Muscle of leg (tissue), 11 donors: ENCODE results near the gene ZDHHC13. TPM values are rescaled to one million over a fixed set of nuclear protein-coding genes. Genes with fewer than 3 reads are reported as not detected.

Experiments
- DNase-seq: peaks from one replicate; pipeline ENCODE4 v3.0.0; 2013
- H3K27ac ChIP-seq: one replicate; pipeline ENCODE4 v1.5.1; 2013; ENCODE audit warnings: mild to moderate bottlenecking, low read length, control low read depth
- H3K27me3 ChIP-seq: one replicate; pipeline ENCODE4 v1.6.1; 2013; ENCODE audit warnings: low read length; ENCODE audit not compliant: control insufficient read depth, insufficient read depth
- H3K36me3 ChIP-seq: one replicate; pipeline ENCODE4 v1.6.1; 2013; ENCODE audit warnings: low read length; ENCODE audit not compliant: control insufficient read depth, insufficient read depth
- H3K4me1 ChIP-seq: one replicate; pipeline ENCODE4 v1.6.1; 2013; ENCODE audit warnings: low read length; ENCODE audit not compliant: control insufficient read depth, insufficient read depth
- H3K4me3 ChIP-seq: one replicate; pipeline ENCODE4 v1.5.1; 2013; ENCODE audit warnings: low read length, control low read depth
- H3K9me3 ChIP-seq: replicated peaks from 2 replicates; pipeline ENCODE4 v1.6.1; 2013; ENCODE audit warnings: low read depth, low read length; ENCODE audit not compliant: control insufficient read depth
- WGBS: methylation state at CpG from one replicate; pipeline ENCODE4 v1.1.5; 2013; ENCODE audit warnings: missing lambda C conversion rate; ENCODE audit not compliant: insufficient coverage; 5-methylcytosine and 5-hydroxymethylcytosine counted together
- polyA plus RNA-seq, 8 donors: library from polyadenylated mRNA; unstranded; fragments of 120-200 nt; gene quantifications; one replicate each; pipeline versions ENCODE4 v1.2.1 to v1.2.3, GENCODE V29; 2013; ENCODE audit warnings: inconsistent platforms in 1 of 8, low replicate concordance in 1 of 8; ENCODE audit not compliant: insufficient read length in 8 of 8, insufficient read depth in 1 of 8
- total RNA-seq: library from RNA; stranded (reverse); fragments of 120-200 nt; gene quantifications from one replicate; pipeline ENCODE4 v1.2.4, GENCODE V29; 2013

Gene ZDHHC13
- total and polyA plus RNA-seq, 9 donors = 5.9 to 8.1 (median 7.0) TPM

DNA sequence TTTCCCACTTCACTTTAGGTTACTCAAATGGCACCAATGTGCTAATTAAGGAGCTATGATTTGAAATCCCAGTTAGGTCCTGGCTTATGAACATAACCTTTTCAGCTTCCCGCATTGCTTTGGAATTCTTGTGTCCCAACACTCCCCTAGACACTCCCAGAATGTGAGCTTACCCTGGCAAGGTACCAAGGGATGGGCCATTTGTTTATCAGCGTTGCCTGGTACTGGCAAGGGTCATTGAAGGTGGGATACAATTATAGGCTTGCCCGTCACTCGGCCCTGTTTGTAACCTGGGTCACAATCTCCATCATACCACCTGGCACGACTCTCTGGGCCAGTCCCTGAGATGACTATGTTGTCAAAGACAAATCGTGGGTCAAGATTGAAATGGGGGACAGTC is 79.5 kb downstream of the ZDHHC13 start:
- peaks cover 9% of the 10 kb centered on the region for H3K36me3 ChIP-seq
- H3K9me3 ChIP-seq = no peaks in the 10 kb centered on the region
- WGBS = 89% methylated on average over 4 of the region's 6 CpGs
- peaks cover 31% of the 10 kb centered on the region for H3K4me1 ChIP-seq
- H3K27me3 ChIP-seq = no peaks in the 10 kb centered on the region
- DNase-seq = peak; percentile 74
- H3K4me3 ChIP-seq = no peak overlapping the region
- H3K27ac ChIP-seq = peak overlapping the region; percentile 69

DNA sequence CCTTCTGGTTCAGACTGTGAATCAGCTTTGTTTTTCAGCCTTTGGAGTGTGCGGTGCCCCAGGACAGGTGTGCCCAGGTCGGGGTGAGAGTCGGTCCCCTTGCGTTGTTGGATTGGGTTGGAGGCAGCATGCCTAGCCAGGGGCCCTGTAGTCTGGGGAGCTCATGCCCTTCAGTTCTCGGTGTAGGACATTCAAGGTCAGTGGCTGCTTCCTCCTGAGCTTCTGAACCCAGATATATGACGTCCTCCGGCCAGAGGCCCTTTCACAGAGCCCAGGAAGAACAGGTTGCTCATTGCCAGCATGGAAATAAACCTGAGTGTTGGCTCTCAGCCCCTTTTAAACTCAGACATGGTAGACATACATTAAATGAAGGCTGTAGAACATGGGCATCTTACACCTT is 82.1 kb downstream of the ZDHHC13 start:
- peak overlapping the region; percentile 43 for H3K4me3 ChIP-seq
- peaks cover 19% of the 10 kb centered on the region for H3K4me1 ChIP-seq
- H3K27me3 ChIP-seq = no peaks in the 10 kb centered on the region
- no peaks in the 10 kb centered on the region for H3K36me3 ChIP-seq
- no peaks in the 10 kb centered on the region for H3K9me3 ChIP-seq
- DNase-seq = peak; percentile 15
- peak overlapping the region; percentile 84 for H3K27ac ChIP-seq
- 98% methylated on average over 5 of the region's 7 CpGs for WGBS

DNA sequence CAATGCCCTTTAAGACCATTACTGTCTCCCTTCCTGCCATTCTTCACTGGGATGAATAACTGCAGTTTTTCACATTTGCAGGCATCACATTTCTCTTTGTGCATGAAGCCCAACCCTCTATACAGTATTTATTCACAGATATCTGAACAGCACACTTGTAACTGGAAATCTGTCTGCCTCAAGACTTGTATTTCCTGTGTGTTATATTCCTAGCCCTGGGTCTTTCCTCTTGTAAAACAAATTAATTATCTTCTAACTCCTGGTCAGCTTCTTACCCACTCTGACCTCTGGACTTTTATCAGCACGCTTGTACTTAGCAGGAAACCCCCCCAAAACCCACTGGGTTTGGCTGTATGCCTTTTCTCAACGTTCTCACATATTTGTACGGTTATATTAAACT is 82.8 kb downstream of the ZDHHC13 start:
- Histone ChIP-seq H3K27ac (peak overlapping the region; percentile 84), H3K4me3 (peak overlapping the region; percentile 43), H3K9me3 (no peaks in the 10 kb centered on the region), H3K4me1 (peaks cover 15% of the 10 kb centered on the region), H3K36me3 (no peaks in the 10 kb centered on the region), H3K27me3 (no peaks in the 10 kb centered on the region)
- WGBS = 0% methylated on average over 1 of the region's 3 CpGs
- DNase-seq = peak; percentile 34

DNA sequence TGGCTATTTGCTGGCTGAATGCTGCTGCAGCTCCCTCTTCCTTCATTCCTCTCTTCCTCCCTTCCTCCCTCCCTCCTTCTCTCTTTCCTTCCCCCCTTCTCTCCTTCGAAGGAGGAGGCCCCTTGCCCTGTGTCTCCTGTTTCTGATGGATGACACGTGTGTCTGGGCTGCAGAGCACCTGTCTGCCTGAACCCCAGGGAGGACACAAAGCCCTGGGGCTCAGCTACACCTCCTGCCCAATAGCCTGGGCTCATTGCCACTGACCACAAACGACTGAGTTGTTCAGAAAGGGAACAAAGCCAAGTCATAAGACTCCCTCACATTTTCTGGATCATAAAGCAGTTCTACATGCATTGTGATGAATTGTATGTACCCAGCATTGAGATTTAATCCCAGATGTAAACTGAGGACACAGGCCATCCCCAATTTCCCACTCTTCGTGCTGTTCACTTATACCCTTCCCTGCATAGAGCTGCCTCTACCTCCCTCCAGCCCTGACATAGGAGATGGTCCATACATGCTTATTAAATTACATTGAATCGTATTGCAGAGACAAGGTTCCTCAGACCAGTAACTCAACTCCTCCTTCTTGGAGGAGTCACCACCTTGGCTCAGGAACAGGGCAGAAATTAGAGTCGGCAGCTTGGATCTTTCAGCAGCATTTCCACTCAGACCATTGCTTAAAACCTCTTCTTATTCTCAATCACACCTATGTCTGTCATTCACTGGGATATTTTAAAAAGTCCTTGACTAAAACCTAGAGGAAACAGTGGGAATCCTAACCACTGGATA is 83.6 kb downstream of the ZDHHC13 start:
- H3K4me1 ChIP-seq = peaks cover 15% of the 10 kb centered on the region
- no peaks in the 10 kb centered on the region for H3K36me3 ChIP-seq
- peak; percentile 70 for DNase-seq
- 20% methylated on average over 4 of the region's 6 CpGs for WGBS
- H3K9me3 ChIP-seq = no peaks in the 10 kb centered on the region
- H3K27ac ChIP-seq = peak overlapping the region; percentile 84
- peak overlapping the region; percentile 43 for H3K4me3 ChIP-seq
- H3K27me3 ChIP-seq = no peaks in the 10 kb centered on the region

DNA sequence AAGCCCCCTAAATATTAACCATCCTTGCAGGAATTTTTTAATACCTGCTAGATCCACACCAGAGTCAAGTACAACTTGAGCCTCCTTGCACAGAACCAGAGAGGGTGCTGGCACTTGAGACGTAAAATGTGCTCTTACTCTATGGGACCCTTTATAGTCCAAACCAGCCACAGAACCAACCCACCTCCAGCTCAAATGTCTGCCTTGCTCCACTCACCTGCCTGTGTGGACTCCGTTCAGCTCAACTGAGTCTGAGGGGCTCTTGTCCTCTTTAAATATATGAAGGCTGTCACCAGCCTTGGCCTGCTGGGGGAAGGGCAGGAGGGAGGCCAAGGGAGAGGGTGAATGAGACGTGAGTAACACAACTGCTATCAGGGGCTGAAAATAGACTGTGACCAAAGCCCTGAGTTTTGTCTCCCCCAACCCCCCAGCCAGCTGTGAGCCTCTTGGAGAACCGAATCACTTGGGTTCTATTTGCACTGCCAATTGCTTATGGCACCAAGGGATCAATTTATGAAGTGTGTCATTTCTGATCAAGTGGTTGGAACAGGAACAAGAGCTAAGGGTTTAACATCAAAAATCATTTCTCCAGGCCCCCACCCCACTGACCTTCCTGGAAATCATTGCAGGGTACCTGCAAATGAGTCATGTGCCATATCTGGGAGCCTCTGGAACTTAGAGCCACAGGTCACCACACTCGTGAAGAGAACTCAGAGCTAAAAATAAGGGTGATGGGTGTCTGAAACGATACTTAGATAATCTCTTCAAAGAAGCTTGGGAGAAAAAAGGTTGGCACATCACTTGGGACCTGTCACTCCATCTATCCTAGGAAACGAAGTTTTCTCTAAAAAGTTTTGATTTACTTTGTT is 85.0 kb downstream of the ZDHHC13 start, which contains the start of gene CSRP3:
CSRP3 (minus strand) TSS at position 247 of the 869 bp plus-strand sequence. CDS start 9,535 bp downstream, outside the sequence.
- Histone ChIP-seq H3K4me1 (peaks cover 13% of the 10 kb centered on the region), H3K36me3 (no peaks in the 10 kb centered on the region), H3K27me3 (no peaks in the 10 kb centered on the region), H3K9me3 (no peaks in the 10 kb centered on the region), H3K4me3 (peak within 1 kb of the TSS; percentile 43), H3K27ac (peak within 1 kb of the TSS; percentile 86)
- DNase-seq = peak; percentile 74
- 62% methylated on average over 2 of the region's 7 CpGs for WGBS

DNA sequence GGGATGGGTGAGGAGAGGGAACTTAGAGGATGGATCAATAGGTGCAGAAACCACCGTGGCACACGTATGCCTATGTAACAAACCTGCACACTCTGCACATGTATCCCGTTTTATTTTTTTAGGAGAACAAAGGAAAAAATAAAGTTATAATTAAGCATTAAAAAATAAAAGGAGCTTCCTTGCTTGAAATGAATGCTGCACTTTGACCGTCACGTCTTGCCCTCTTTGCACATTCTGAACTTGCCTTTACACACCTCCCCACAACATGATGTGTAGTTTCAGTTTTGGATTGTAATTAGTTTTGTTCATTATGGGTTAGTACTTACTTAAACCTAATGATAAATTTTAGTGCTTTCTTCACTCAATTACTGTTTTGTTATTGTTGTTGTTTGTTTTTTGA is 87.9 kb downstream of the ZDHHC13 start:
- WGBS = no CpG with 5 or more reads among the region's 5 CpGs
- H3K9me3 ChIP-seq = no peaks in the 10 kb centered on the region
- H3K4me3 ChIP-seq = no peak overlapping the region
- no peaks in the 10 kb centered on the region for H3K36me3 ChIP-seq
- H3K27ac ChIP-seq = no peak overlapping the region
- H3K4me1 ChIP-seq = peaks cover 16% of the 10 kb centered on the region
- DNase-seq = no peak
- no peaks in the 10 kb centered on the region for H3K27me3 ChIP-seq

DNA sequence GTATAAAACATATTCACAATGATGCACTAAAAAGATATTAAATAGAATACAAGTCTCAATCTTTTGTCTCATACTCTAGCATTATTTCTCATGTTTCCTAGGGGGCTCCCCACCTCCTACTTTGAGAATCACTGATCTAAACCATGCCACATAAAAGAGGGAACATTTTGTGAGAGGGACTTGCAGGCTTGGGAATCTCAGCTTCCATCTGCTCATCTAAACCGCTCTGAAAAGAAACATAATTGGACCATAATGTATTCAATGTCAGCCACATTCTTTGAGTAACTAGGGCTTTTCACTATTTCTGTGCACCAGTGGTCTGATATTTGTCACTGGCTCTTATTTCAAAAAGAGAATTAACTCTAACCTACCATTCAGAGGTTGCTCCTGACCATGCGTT is 91.2 kb downstream of the ZDHHC13 start:
- H3K9me3 ChIP-seq = no peaks in the 10 kb centered on the region
- H3K36me3 ChIP-seq = no peaks in the 10 kb centered on the region
- WGBS = 43% methylated on average over 1 of the region's 2 CpGs
- no peak for DNase-seq
- no peak overlapping the region for H3K27ac ChIP-seq
- H3K4me3 ChIP-seq = no peak overlapping the region
- no peaks in the 10 kb centered on the region for H3K27me3 ChIP-seq
- peaks cover 8% of the 10 kb centered on the region for H3K4me1 ChIP-seq

DNA sequence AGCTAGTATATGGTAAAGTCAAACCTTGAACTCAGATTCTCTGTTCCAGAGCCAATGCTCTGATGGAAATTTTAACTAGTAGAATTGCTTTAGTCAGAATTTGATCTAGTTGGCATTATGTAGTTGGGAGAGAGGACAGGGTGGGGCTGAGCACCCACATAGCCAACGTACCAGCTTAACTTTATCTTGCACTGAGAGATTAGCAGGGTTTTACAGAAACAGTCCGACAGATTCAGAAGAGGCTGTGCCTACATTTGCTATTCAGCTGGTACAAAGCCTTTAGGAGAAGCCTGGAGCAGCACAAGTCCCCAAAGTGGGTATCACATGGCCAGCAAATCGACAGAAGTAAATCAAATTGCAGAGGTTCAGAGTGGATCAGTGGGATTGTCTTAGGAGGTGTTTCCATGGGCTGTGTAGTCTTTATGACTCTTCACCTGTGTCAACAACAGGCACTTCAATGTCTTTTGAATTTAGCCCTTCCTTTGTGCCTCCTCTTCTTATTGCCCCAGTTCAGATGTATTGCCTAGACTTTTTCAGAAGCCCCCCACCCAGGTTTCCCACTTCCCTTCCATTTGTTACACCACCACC is 92.1 kb downstream of the ZDHHC13 start:
- H3K27ac ChIP-seq = peak overlapping the region; percentile 62
- no peak overlapping the region for H3K4me3 ChIP-seq
- H3K9me3 ChIP-seq = no peaks in the 10 kb centered on the region
- no peaks in the 10 kb centered on the region for H3K27me3 ChIP-seq
- no peak for DNase-seq
- WGBS = 81% methylated on average over 2 of the region's 3 CpGs
- H3K4me1 ChIP-seq = peaks cover 8% of the 10 kb centered on the region
- H3K36me3 ChIP-seq = no peaks in the 10 kb centered on the region

DNA sequence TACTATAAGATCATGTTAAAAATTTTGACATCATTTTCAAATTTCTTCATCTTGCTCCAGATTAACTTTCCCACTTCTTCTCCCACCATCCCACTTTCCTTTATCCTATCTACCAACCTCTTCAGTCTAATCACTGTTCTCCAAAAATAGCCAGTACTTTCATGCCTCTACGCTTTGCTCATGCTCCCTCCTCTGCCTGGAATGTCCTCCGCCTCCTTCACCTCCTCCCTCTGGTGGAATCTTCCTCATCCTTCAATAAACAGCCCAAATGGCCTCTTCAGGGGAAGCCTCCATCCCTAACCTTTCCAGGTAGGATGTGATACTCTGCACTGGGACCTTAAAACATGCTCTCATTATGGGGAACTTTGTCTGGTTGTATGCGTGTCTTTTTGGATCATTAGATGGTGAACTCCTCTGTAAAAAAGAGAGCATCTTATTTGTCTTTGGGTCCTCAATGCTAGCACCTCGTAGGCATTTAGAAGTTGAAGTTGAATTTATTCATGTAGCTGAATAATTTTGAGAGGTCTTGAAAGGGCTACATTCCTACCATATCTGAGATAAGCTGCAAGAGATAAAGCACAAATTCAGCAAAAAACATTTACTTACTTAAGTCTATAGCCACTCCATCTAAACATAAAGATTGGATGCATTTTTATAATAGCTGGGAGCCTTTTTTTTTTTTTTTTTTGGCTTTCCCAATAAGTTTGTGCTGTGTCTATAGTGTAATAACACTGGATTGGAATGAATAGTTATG is 92.8 kb downstream of the ZDHHC13 start:
- H3K36me3 ChIP-seq = no peaks in the 10 kb centered on the region
- no peak overlapping the region for H3K4me3 ChIP-seq
- H3K9me3 ChIP-seq = no peaks in the 10 kb centered on the region
- WGBS = 82% methylated on average over 2 of the region's 4 CpGs
- peaks cover 8% of the 10 kb centered on the region for H3K4me1 ChIP-seq
- no peaks in the 10 kb centered on the region for H3K27me3 ChIP-seq
- H3K27ac ChIP-seq = peak overlapping the region; percentile 62
- DNase-seq = no peak
